ENCODE results near the gene OR10G7. TPM values are rescaled to one million over a fixed set of nuclear protein-coding genes. Genes with fewer than 3 reads are reported as not detected.
"Not testable (repeated sequence)": the region's sequence is repeated elsewhere in the genome, so short reads cannot be mapped to it uniquely, and the experiment has no call there.

The OR10G7 gene
- total RNA-seq, 1 donor from 2014 or later, result not detected

- TF ChIP-seq CTCF (IDR thresholded peaks at IDR 0.05), result no peak
- Mint-ChIP-seq H3K27ac (no peak overlapping the region), H3K27me3 (peaks cover 2% of the 10 kb centered on the region), H3K4me1 (no peaks in the 10 kb centered on the region), H3K9me3 (no peaks in the 10 kb centered on the region), H3K4me3 (no peak overlapping the region), H3K36me3 (ENCODE audit: low read depth) (no peaks in the 10 kb centered on the region)
- ATAC-seq (ENCODE audit: low read depth) (no peak), DNase-seq (no peak)
- ChIA-PET POLR2A (no interaction called here), CTCF (no interaction called here)
- intact Hi-C loops (cut with micrococcal nuclease), result no loop called here
Measured at GRCh38 chr11:124050748-124051147, 9.6 kb upstream of the OR10G7 start.

GRCh38 chr11:124043420-124043819 lies 2.3 kb upstream of the OR10G7 start:
- no peak overlapping the region for H3K27ac Mint-ChIP-seq
- H3K4me1 Mint-ChIP-seq, result no peaks in the 10 kb centered on the region
- intact Hi-C loops (cut with micrococcal nuclease), result no loop called here
- no peak for ATAC-seq (ENCODE audit: low read depth)
- H3K27me3 Mint-ChIP-seq, result peaks cover under 1% of the 10 kb centered on the region
- H3K36me3 Mint-ChIP-seq (ENCODE audit: low read depth), result no peaks in the 10 kb centered on the region
- H3K9me3 Mint-ChIP-seq, result no peaks in the 10 kb centered on the region
- ChIA-PET POLR2A (no interaction called here), CTCF (no interaction called here)
- DNase-seq, result no peak
- H3K4me3 Mint-ChIP-seq, result no peak overlapping the region
- no peak for TF ChIP-seq CTCF (IDR thresholded peaks at IDR 0.05)

DNA sequence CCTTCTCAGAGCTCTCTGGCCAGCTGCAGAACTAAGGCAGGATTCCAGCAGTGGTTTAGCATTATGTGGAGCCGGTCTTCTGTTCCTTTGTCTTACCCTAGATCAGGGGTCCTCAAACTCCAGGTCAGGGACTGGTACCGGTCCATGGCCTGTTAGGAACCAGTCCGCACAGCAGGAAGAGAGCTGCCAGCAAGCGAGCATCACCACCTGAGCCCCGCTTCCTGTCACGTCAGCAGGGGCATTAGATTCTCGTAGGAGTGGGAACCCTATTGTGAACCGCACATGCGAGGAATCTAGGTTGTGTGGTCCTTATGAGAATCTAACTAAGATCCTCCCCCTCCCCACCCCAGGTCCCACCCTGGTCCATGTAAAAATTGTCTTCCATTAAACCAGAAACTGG lies 1.6 kb downstream of the OR10G7 start:
- POLR2A ChIA-PET, result no interaction called here
- H3K36me3 Mint-ChIP-seq (ENCODE audit: low read depth), result no peaks in the 10 kb centered on the region
- H3K27me3 Mint-ChIP-seq, result peaks cover 3% of the 10 kb centered on the region
- intact Hi-C loops (cut with micrococcal nuclease), result no loop called here
- no peak for TF ChIP-seq CTCF (IDR thresholded peaks at IDR 0.05)
- no peak for DNase-seq
- H3K4me1 Mint-ChIP-seq, result no peaks in the 10 kb centered on the region
- H3K9me3 Mint-ChIP-seq, result no peaks in the 10 kb centered on the region
- no peak overlapping the region for H3K27ac Mint-ChIP-seq
- CTCF ChIA-PET, result no interaction called here
- no peak overlapping the region for H3K4me3 Mint-ChIP-seq
- no peak for ATAC-seq (ENCODE audit: low read depth)

DNA sequence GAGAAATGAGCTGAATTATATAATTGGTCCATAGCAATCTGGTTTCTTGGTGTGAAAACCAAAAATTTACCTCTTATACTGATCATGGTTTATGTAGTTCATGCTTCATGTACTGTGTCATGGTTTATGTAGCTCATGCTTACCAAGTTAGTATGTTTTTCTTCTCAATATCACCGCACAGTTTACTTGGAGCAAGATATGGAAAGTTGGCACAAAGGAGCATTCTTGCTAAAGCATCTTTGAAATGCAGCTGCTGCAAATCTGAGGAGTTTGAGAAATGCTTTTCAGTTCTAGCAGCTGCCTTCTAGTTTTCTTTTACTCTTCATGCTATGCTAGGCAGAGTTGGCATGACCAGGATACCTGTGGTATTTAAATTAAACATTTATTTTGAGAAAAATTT lies 4.5 kb downstream of the OR10G7 start:
- ATAC-seq (ENCODE audit: low read depth) (no peak), DNase-seq (no peak)
- intact Hi-C loops (cut with micrococcal nuclease), result no loop called here
- Mint-ChIP-seq H3K27me3 (peaks cover 3% of the 10 kb centered on the region), H3K4me3 (no peak overlapping the region), H3K36me3 (ENCODE audit: low read depth) (no peaks in the 10 kb centered on the region), H3K4me1 (no peaks in the 10 kb centered on the region), H3K9me3 (no peaks in the 10 kb centered on the region), H3K27ac (no peak overlapping the region)
- CTCF ChIA-PET, result no interaction called here
- no peak for TF ChIP-seq CTCF (IDR thresholded peaks at IDR 0.05)
- POLR2A ChIA-PET, result no interaction called here

DNA sequence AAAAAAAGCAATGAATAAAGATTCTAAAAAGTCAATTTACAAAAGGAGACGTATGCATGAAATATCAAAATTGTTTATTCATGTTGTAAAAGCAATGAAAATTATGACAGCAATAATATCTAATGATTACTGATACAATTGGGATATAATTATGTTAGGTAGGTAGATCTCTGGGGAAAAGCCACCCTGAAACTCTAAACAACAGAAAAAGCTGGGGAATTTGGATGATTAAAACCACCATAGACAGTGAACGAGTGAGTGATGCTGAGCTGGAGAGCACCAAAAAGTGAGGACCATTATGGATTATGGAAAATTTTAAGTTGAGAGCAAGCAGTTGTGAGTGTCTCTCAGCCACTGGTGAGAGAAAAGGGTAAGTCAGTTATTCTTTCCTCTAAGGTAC lies 14.6 kb downstream of the OR10G7 start, which contains the start of gene OR10G8:
Gene OR10G8 (plus strand): TSS at position 301 of the 400 bp plus-strand sequence. CDS start 2,825 bp downstream, outside the sequence.
- Mint-ChIP-seq H3K27ac (no peak within 1 kb of the TSS), H3K27me3 (no peaks in the 10 kb centered on the region), H3K36me3 (ENCODE audit: low read depth) (no peaks in the 10 kb centered on the region), H3K4me3 (no peak within 1 kb of the TSS), H3K9me3 (no peaks in the 10 kb centered on the region), H3K4me1 (no peaks in the 10 kb centered on the region)
- intact Hi-C loops (cut with micrococcal nuclease), result no loop called here
- no peak for ATAC-seq (ENCODE audit: low read depth)
- no peak for DNase-seq
- CTCF ChIA-PET, result no interaction called here
- POLR2A ChIA-PET, result no interaction called here
- no peak for TF ChIP-seq CTCF (IDR thresholded peaks at IDR 0.05)

- intact Hi-C loops (cut with micrococcal nuclease); ATAC-seq (ENCODE audit: low read depth); POLR2A ChIA-PET; H3K4me3 Mint-ChIP-seq; H3K9me3 Mint-ChIP-seq; DNase-seq; H3K4me1 Mint-ChIP-seq; H3K27me3 Mint-ChIP-seq; H3K27ac Mint-ChIP-seq; CTCF ChIA-PET; H3K36me3 Mint-ChIP-seq (ENCODE audit: low read depth): not testable (repeated sequence)
Measured at GRCh38 chr11:124015837-124016236, 25.3 kb downstream of the OR10G7 start.
